Neural progenitor cell (in vitro differentiated cells): ENCODE results near the gene ZNF610.

Experiments used
- EZH2phosphoT487 ChIP-seq: fragments of 200-600 bp; sonication (generic); IDR thresholded peaks from 2 replicates; pipeline ENCODE4 v1.6.1; 2017; ENCODE audit warnings: antibody characterized with exemption
- TF ChIP-seq, protein P1 (sequence below): fragments of 200-600 bp; sonication (generic); IDR thresholded peaks from 2 replicates; pipeline ENCODE4 v1.5.1; 2017; ENCODE audit warnings: antibody characterized with exemption, mild to moderate bottlenecking

DNA sequence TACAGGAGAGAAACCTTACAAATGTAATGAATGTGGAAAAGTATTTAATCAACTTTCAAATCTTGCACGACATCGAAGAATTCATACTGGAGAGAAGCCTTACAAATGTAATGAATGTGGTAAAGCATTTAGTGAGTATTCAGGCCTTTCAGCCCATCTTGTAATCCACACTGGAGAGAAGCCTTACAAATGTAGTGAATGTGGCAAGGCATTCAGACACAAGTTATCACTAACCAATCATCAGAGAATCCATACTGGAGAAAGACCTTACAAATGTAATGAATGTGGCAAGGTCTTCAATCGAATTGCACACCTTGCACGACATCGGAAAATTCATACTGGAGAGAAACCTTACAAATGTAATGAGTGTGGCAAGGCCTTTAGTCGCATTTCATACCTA is 13.6 kb upstream of the ZNF610 start:
- TF ChIP-seq, protein P1, sequence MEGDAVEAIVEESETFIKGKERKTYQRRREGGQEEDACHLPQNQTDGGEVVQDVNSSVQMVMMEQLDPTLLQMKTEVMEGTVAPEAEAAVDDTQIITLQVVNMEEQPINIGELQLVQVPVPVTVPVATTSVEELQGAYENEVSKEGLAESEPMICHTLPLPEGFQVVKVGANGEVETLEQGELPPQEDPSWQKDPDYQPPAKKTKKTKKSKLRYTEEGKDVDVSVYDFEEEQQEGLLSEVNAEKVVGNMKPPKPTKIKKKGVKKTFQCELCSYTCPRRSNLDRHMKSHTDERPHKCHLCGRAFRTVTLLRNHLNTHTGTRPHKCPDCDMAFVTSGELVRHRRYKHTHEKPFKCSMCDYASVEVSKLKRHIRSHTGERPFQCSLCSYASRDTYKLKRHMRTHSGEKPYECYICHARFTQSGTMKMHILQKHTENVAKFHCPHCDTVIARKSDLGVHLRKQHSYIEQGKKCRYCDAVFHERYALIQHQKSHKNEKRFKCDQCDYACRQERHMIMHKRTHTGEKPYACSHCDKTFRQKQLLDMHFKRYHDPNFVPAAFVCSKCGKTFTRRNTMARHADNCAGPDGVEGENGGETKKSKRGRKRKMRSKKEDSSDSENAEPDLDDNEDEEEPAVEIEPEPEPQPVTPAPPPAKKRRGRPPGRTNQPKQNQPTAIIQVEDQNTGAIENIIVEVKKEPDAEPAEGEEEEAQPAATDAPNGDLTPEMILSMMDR: no peak
- no peak for TF ChIP-seq EZH2phosphoT487
